CD4-positive, alpha-beta T cell (primary cell): ENCODE results near the gene KRTAP10-1. TPM values are rescaled to one million over a fixed set of nuclear protein-coding genes. Genes with fewer than 3 reads are reported as not detected.

Experiments
- ATAC-seq: fragments of 200-7000 bp; cut with Tn5 transposase; one replicate; pipeline ENCODE4 v1.10.0; 2022; ENCODE audit warnings: mild to moderate bottlenecking; ENCODE audit not compliant: poor library complexity
- CTCF ChIA-PET: fragments of 350-600 bp; sonication (Branson Sonifier 250); formaldehyde crosslinking; loops from one replicate; lab custom pipeline; 2021; ENCODE audit warnings: antibody characterized with exemption, inconsistent platforms; lab: Charles Lee
- POLR2A ChIA-PET: fragments of 350-600 bp; sonication (Branson Sonifier 250); formaldehyde crosslinking; loops from one replicate; lab custom pipeline; 2021; ENCODE audit warnings: antibody characterized with exemption, inconsistent platforms; lab: Charles Lee
- DNase-seq, 14 experiments: peaks; one replicate each; pipeline ENCODE4 v3.0.0-alpha.2; 2013 to 2020; ENCODE audit warnings: mixed read lengths in 2 of 14
- H3K27ac ChIP-seq, 2 donors: one replicate each; pipeline versions ENCODE4 v1.5.1 to v1.7.0; 2013; ENCODE audit warnings: low read length in 2 of 2, low read depth in 1 of 2, mild to moderate bottlenecking in 1 of 2
- H3K27me3 ChIP-seq, 2 experiments: 1 replicate in 1 of 2; 2 replicates in 1 of 2; pipeline versions ENCODE4 v1.6.1 to v1.7.0; 2013; ENCODE audit warnings: low read length in 2 of 2, control low read depth in 1 of 2, mild to moderate bottlenecking in 1 of 2, moderate library complexity in 1 of 2; ENCODE audit not compliant: insufficient read depth in 2 of 2, control insufficient read depth in 1 of 2
- H3K36me3 ChIP-seq: one replicate; pipeline ENCODE4 v1.6.1; 2013; ENCODE audit warnings: low read length, control low read depth; ENCODE audit not compliant: insufficient read depth
- H3K4me1 ChIP-seq: one replicate; pipeline ENCODE4 v1.6.1; 2013; ENCODE audit warnings: low read length, control low read depth; ENCODE audit not compliant: insufficient read depth
- H3K4me3 ChIP-seq: one replicate; pipeline ENCODE4 v1.5.1; 2013; ENCODE audit warnings: mild to moderate bottlenecking, low read length, moderate library complexity
- H3K9me3 ChIP-seq, 2 experiments: 1 replicate in 1 of 2; 2 replicates in 1 of 2; pipeline versions ENCODE4 v1.6.1 to v1.7.0; 2013; ENCODE audit warnings: low read length in 2 of 2, mild to moderate bottlenecking in 2 of 2, control low read depth in 1 of 2, moderate library complexity in 1 of 2; ENCODE audit not compliant: control insufficient read depth in 1 of 2, insufficient read depth in 1 of 2
- H3K27ac Mint-ChIP-seq: one replicate; pipeline ENCODE4 v1.8.0; 2020; ENCODE audit warnings: mixed read lengths
- H3K27me3 Mint-ChIP-seq: one replicate; pipeline ENCODE4 v1.8.0; 2021; ENCODE audit warnings: mixed read lengths
- H3K36me3 Mint-ChIP-seq: one replicate; pipeline ENCODE4 v1.8.0; 2021; ENCODE audit warnings: low read depth, mixed read lengths
- H3K4me1 Mint-ChIP-seq: one replicate; pipeline ENCODE4 v1.8.0; 2021; ENCODE audit warnings: low read depth, mixed read lengths
- H3K4me3 Mint-ChIP-seq: one replicate; pipeline ENCODE4 v1.8.0; 2020; ENCODE audit warnings: mild to moderate bottlenecking, mixed read lengths
- H3K9me3 Mint-ChIP-seq: one replicate; pipeline ENCODE4 v1.8.0; 2020; ENCODE audit warnings: mixed read lengths
- CTCF ChIP-seq: fragments of 200-600 bp; IDR thresholded peaks from one replicate; pipeline ENCODE4 v1.8.0; 2022; ENCODE audit warnings: antibody characterized with exemption, mild to moderate bottlenecking
- intact Hi-C, 2 experiments: fragments of 100-400 bp; cut with DNase I in 1 of 2; cut with micrococcal nuclease in 1 of 2; formaldehyde crosslinking; loops; one replicate each; pipeline versions ENCODE4 v1.15.1 to v1.9.0; 2023 to 2025; cut with DNase I, micrococcal nuclease
- total RNA-seq, 174 experiments: library from RNA in 2 of 174; stranded (reverse) in 2 of 174; gene quantifications; one replicate each; pipeline ENCODE4 v1.2.3 and lab custom pipeline; 2021 to 2026

The KRTAP10-1 gene
- total RNA-seq, 2 experiments from 2014 or later: not detected

- H3K4me1 ChIP-seq: no peaks in the 10 kb centered on the region
- no peak overlapping the region for H3K27ac ChIP-seq
- ChIA-PET POLR2A (no interaction called here), CTCF (no interaction called here)
- DNase-seq (peak in 1 of 14 experiments; percentile 8), ATAC-seq (no peak)
- TF ChIP-seq CTCF: no peak
- Mint-ChIP-seq H3K27me3 (no peaks in the 10 kb centered on the region), H3K27ac (no peak overlapping the region), H3K4me3 (no peak overlapping the region), H3K4me1 (no peaks in the 10 kb centered on the region), H3K36me3 (no peaks in the 10 kb centered on the region), H3K9me3 (no peaks in the 10 kb centered on the region)
- H3K9me3 ChIP-seq: peaks cover 0 to 9% of the 10 kb centered on the region in 2 experiments
- no peaks in the 10 kb centered on the region for H3K36me3 ChIP-seq
- intact Hi-C loops: no loop called here
- no peak overlapping the region for H3K4me3 ChIP-seq
- H3K27me3 ChIP-seq: no peaks in the 10 kb centered on the region
These were observed 13.6 kb downstream of the KRTAP10-1 start for GRCh38 chr21:44526096-44526997.

GRCh38 chr21:44525391-44526095 lies 14.5 kb downstream of the KRTAP10-1 start:
- CTCF ChIA-PET: no interaction called here
- no peaks in the 10 kb centered on the region for H3K9me3 Mint-ChIP-seq
- H3K9me3 ChIP-seq: peaks cover 0 to 6% of the 10 kb centered on the region in 2 experiments

More at GRCh38 chr21:44525391-44526095, 14.5 kb downstream of the KRTAP10-1 start:
- POLR2A ChIA-PET: no interaction called here
- no peak for TF ChIP-seq CTCF
- Histone ChIP-seq H3K4me1 (no peaks in the 10 kb centered on the region), H3K36me3 (no peaks in the 10 kb centered on the region), H3K4me3 (no peak overlapping the region), H3K27me3 (no peaks in the 10 kb centered on the region), H3K27ac (no peak overlapping the region)
- Mint-ChIP-seq H3K27ac (no peak overlapping the region), H3K36me3 (no peaks in the 10 kb centered on the region), H3K4me3 (no peak overlapping the region), H3K27me3 (no peaks in the 10 kb centered on the region), H3K4me1 (no peaks in the 10 kb centered on the region)
- peak in 1 of 14 experiments; percentile 11 for DNase-seq
- ATAC-seq: no peak
- intact Hi-C loops: no loop called here
